Mesenchymal stem cell (in vitro differentiated cells and primary cell): Measurements from ENCODE around the gene FBXO7.
A peak's percentile ranks its signal among the peaks of the same experiment; 100 is the strongest.
"Not testable (repeated sequence)": the region's sequence is repeated elsewhere in the genome, so short reads cannot be mapped to it uniquely, and the experiment has no call there.

Experiments
- DNase-seq: peaks from one replicate; pipeline ENCODE4 v3.0.0-alpha.2; 2013
- H2AFZ ChIP-seq: one replicate; pipeline ENCODE4 v1.6.1; 2013; ENCODE audit warnings: low read depth, mild to moderate bottlenecking, control low read depth, inconsistent platforms, low read length, moderate library complexity
- H2AK5ac ChIP-seq: 2 replicates; pipeline ENCODE4 v1.6.1; 2013; ENCODE audit warnings: low read length, moderate library complexity, mild to moderate bottlenecking, inconsistent platforms; ENCODE audit not compliant: severe bottlenecking
- H2BK120ac ChIP-seq: one replicate; pipeline ENCODE4 v1.6.1; 2013; ENCODE audit warnings: low read depth, mild to moderate bottlenecking, inconsistent platforms, low read length, moderate library complexity
- H2BK12ac ChIP-seq, 2 experiments: one replicate each; pipeline ENCODE4 v1.6.1; 2013; ENCODE audit warnings: inconsistent platforms in 2 of 2, low read length in 2 of 2, mild to moderate bottlenecking in 2 of 2, moderate library complexity in 2 of 2, control low read depth in 1 of 2
- H2BK15ac ChIP-seq: one replicate; pipeline ENCODE4 v1.6.1; 2013; ENCODE audit warnings: mild to moderate bottlenecking, low read depth, inconsistent platforms; ENCODE audit not compliant: poor library complexity, severe bottlenecking
- H2BK5ac ChIP-seq: 2 replicates; pipeline ENCODE4 v1.6.1; 2013; ENCODE audit warnings: low read depth, mild to moderate bottlenecking, low read length, control low read depth, inconsistent platforms; ENCODE audit not compliant: poor library complexity, severe bottlenecking
- H3K14ac ChIP-seq, 2 experiments: one replicate each; pipeline ENCODE4 v1.6.1; 2013; ENCODE audit warnings: inconsistent platforms in 2 of 2, low read length in 2 of 2, control low read depth in 1 of 2, mild to moderate bottlenecking in 1 of 2, moderate library complexity in 1 of 2
- H3K18ac ChIP-seq, 2 experiments: one replicate each; pipeline ENCODE4 v1.6.1; 2013; ENCODE audit warnings: inconsistent platforms in 2 of 2, low read length in 2 of 2, control low read depth in 1 of 2, low read depth in 1 of 2, mild to moderate bottlenecking in 1 of 2
- H3K23ac ChIP-seq, 2 experiments: one replicate each; pipeline ENCODE4 v1.6.1; 2013; ENCODE audit warnings: inconsistent platforms in 2 of 2, low read length in 2 of 2, mild to moderate bottlenecking in 2 of 2, moderate library complexity in 2 of 2, control low read depth in 1 of 2
- H3K27ac ChIP-seq: 2 replicates; pipeline ENCODE4 v1.5.1; 2013; ENCODE audit warnings: mild to moderate bottlenecking, moderate library complexity, low read length, control low read depth, inconsistent platforms; ENCODE audit not compliant: poor library complexity, severe bottlenecking
- H3K27me3 ChIP-seq, 2 experiments: 2 replicates each; pipeline versions ENCODE4 v1.6.1 to v1.7.0; 2013; ENCODE audit warnings: low read length in 2 of 2, mild to moderate bottlenecking in 2 of 2, moderate library complexity in 2 of 2, control low read depth in 1 of 2, inconsistent platforms in 1 of 2; ENCODE audit not compliant: control insufficient read depth in 1 of 2, insufficient read depth in 1 of 2
- H3K36me3 ChIP-seq, 2 experiments: 2 replicates each; pipeline versions ENCODE4 v1.6.1 to v1.7.0; 2013; ENCODE audit warnings: low read length in 2 of 2, control low read depth in 1 of 2, inconsistent platforms in 1 of 2, low read depth in 1 of 2, mild to moderate bottlenecking in 1 of 2; ENCODE audit not compliant: insufficient read depth in 2 of 2, control insufficient read depth in 1 of 2
- H3K4ac ChIP-seq, 2 experiments: one replicate each; pipeline ENCODE4 v1.6.1; 2013; ENCODE audit warnings: inconsistent platforms in 2 of 2, low read length in 2 of 2, mild to moderate bottlenecking in 2 of 2, moderate library complexity in 2 of 2, control low read depth in 1 of 2, low read depth in 1 of 2
- H3K4me1 ChIP-seq: 2 replicates; pipeline ENCODE4 v1.6.1; 2013; ENCODE audit warnings: low read depth, low read length, control low read depth; ENCODE audit not compliant: control insufficient read depth, insufficient read depth
- H3K4me2 ChIP-seq: 2 replicates; pipeline ENCODE4 v1.6.1; 2013; ENCODE audit warnings: low read length, mild to moderate bottlenecking, inconsistent platforms; ENCODE audit not compliant: poor library complexity, severe bottlenecking
- H3K4me3 ChIP-seq, 2 experiments: 2 replicates each; pipeline versions ENCODE4 v1.5.1 to v1.7.0; 2013; ENCODE audit warnings: low read length in 2 of 2, mild to moderate bottlenecking in 2 of 2, control low read depth in 1 of 2, low read depth in 1 of 2; ENCODE audit not compliant: insufficient read depth in 1 of 2
- H3K79me1 ChIP-seq: replicated peaks from 2 replicates; pipeline ENCODE4 v1.6.1; 2013; ENCODE audit warnings: mild to moderate bottlenecking, control low read depth, low read length, inconsistent platforms; ENCODE audit not compliant: poor library complexity, severe bottlenecking
- H3K9ac ChIP-seq: 2 replicates; pipeline ENCODE4 v1.7.0; 2013; ENCODE audit warnings: mild to moderate bottlenecking, low read length, moderate library complexity
- H3K9me3 ChIP-seq: 2 replicates; pipeline ENCODE4 v1.7.0; 2013; ENCODE audit warnings: mild to moderate bottlenecking, low read length; ENCODE audit not compliant: control insufficient read depth
- H4K8ac ChIP-seq: one replicate; pipeline ENCODE4 v1.6.1; 2013; ENCODE audit warnings: inconsistent platforms, mild to moderate bottlenecking, low read length, moderate library complexity
- H4K91ac ChIP-seq: one replicate; pipeline ENCODE4 v1.6.1; 2013; ENCODE audit warnings: mild to moderate bottlenecking, low read length, inconsistent platforms
- WGBS: methylation state at CpG from one replicate; pipeline ENCODE4 v1.1.7; 2013; ENCODE audit warnings: mixed read lengths; 5-methylcytosine and 5-hydroxymethylcytosine counted together

FBXO7 gene

DNA sequence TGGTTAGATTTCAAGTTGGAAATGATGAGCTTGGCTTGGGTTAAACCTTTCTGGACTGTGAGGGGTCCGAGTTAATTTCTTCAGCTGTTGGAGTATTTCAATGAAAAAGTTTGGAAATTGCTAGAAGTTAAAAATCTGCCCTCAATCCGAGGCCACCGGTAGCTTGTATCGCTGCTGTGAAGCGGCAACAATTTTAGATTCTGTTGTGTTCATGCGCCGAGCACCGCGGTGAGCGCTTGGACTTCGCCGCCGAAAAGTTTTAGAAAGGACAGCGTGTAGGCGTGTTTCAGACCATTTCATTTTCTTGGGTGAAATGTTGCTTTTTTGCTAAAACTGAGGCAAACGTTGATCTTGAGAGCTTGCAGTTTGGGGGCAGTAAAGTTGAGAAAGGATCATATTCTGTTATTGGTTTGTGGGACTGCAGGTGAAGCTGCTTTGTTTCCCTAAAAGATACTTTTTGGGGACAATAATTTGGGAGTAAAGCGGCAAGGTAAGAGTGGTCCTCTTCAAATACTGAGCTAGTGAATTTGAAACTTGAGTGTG, 928 bp downstream of the FBXO7 start:
- peak overlapping the region; percentile 91 for H3K27ac ChIP-seq
- H3K23ac ChIP-seq, result no peak overlapping the region
- peaks cover 0 to 8% of the 10 kb centered on the region in 2 experiments for H3K27me3 ChIP-seq
- H3K4me2 ChIP-seq, result peak overlapping the region; percentile 88
- peak overlapping the region; percentile 98 for H2BK120ac ChIP-seq
- peaks cover 2 to 10% of the 10 kb centered on the region in 2 experiments for H3K36me3 ChIP-seq
- H3K9ac ChIP-seq, result peak overlapping the region; percentile 95
- under 1% methylated on average over 17 of the region's 17 CpGs for WGBS
- peak overlapping the region; percentile 85 to 95 for H3K4me3 ChIP-seq
- peak overlapping the region; percentile 13 to 100 for H3K4ac ChIP-seq
- no peaks in the 10 kb centered on the region for H3K79me1 ChIP-seq
- peak overlapping the region; percentile 30 to 100 for H3K18ac ChIP-seq
- peak overlapping the region; percentile 93 for H2BK5ac ChIP-seq
- H3K9me3 ChIP-seq, result no peaks in the 10 kb centered on the region
- H3K14ac ChIP-seq, result peak overlapping the region in 1 of 2 experiments; percentile 81
- no peak overlapping the region for H4K8ac ChIP-seq
- DNase-seq, result no peak
- H2AFZ ChIP-seq, result peak overlapping the region; percentile 36
- no peak overlapping the region for H2AK5ac ChIP-seq
- no peak overlapping the region for H2BK12ac ChIP-seq
- no peak overlapping the region for H2BK15ac ChIP-seq
- no peak overlapping the region for H4K91ac ChIP-seq
- peaks cover 6% of the 10 kb centered on the region for H3K4me1 ChIP-seq

DNA sequence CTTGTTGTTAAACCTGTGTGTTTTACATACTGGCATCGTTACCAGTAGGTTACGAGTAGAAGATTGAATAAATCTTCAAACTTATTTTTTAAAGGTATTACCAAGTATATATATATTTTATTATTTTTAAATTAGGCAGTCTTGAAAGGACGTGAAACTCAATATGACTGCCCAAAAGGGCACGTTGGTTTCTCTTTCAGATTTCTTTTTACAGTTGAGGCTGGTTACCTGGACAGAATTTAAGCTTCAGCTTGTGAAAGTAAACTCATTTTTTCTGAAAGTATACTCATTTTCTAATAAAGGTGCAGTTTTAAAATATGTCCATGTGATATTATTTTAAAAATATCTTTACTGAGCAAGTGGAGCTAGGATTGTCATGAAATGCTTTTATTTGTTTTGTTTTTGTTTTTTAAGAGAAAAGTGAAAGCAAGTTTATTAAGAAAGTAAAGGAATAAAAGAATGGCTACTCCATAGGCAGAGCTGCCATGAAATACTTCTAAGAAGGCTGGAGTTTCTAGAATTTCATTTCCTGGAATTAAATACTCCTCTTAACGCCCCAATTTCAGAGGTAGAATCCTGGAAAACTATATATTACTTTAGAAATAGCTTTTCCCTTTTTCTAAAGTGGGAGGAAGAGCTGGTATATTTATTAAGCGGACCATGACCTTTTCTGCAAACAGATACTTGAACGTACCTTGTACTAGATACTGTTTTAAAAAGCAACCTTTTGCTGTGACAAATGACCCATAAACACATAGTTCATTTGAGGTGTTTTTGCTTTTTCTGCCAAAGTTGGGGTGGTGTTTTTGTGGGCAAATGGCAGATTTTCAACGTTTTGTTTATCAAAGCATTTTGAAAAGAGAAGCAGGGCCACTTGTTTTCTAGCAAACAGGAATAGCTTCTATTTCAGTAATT, 1.9 kb downstream of the FBXO7 start:
- H4K91ac ChIP-seq, result no peak overlapping the region
- WGBS, result 61% methylated on average over 2 of the region's 8 CpGs

DNA sequence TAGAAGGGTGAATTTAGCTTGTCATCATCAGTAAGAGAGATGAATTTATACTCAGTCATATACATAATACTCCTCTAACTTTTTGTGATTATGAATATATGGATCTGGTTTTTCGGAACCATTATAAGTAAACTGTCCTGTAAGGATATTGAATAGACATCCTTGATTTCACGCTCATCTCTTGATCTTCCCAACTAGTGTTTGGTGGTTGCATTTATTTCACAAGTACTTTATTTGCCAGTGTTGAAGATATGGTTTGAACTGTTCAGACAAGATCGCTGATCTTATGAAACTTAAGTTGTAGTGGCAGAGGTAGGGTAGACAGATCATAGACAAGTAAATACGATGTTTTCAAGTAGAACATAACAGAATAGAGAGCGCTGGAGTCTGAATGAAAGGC, 3.0 kb downstream of the FBXO7 start:
- Histone ChIP-seq H2BK5ac (no peak overlapping the region), H4K91ac (no peak overlapping the region), H3K36me3 (peaks cover 4 to 15% of the 10 kb centered on the region in 2 experiments), H3K27me3 (no peaks in the 10 kb centered on the region), H2AFZ (no peak overlapping the region), H2AK5ac (no peak overlapping the region), H3K79me1 (no peaks in the 10 kb centered on the region), H3K9ac (peak overlapping the region; percentile 95), H2BK120ac (no peak overlapping the region), H4K8ac (no peak overlapping the region), H3K4ac (no peak overlapping the region), H3K14ac (no peak overlapping the region), H3K18ac (no peak overlapping the region), H2BK15ac (no peak overlapping the region), H3K4me1 (peaks cover 6% of the 10 kb centered on the region), H3K4me2 (no peak overlapping the region), H3K4me3 (peak overlapping the region in 1 of 2 experiments; percentile 95), H3K9me3 (no peaks in the 10 kb centered on the region), H3K23ac (no peak overlapping the region), H3K27ac (no peak overlapping the region), H2BK12ac (no peak overlapping the region)
- DNase-seq, result no peak
- WGBS, result 99% methylated on average over 5 of the region's 5 CpGs

More for the DNA sequence above, 1.9 kb downstream of the FBXO7 start:
- no peak overlapping the region for H2BK12ac ChIP-seq
- peak overlapping the region in 1 of 2 experiments; percentile 95 for H3K4me3 ChIP-seq
- peak; percentile 17 for DNase-seq
- peak overlapping the region; percentile 29 for H3K4me2 ChIP-seq
- H3K9me3 ChIP-seq, result no peaks in the 10 kb centered on the region
- no peak overlapping the region for H3K18ac ChIP-seq
- no peak overlapping the region for H3K23ac ChIP-seq
- peaks cover 0 to 6% of the 10 kb centered on the region in 2 experiments for H3K27me3 ChIP-seq
- H2BK15ac ChIP-seq, result no peak overlapping the region
- H2BK5ac ChIP-seq, result no peak overlapping the region
- H2AK5ac ChIP-seq, result no peak overlapping the region
- H2BK120ac ChIP-seq, result no peak overlapping the region
- no peak overlapping the region for H3K4ac ChIP-seq
- H3K4me1 ChIP-seq, result peaks cover 6% of the 10 kb centered on the region
- no peak overlapping the region for H3K14ac ChIP-seq
- H2AFZ ChIP-seq, result no peak overlapping the region
- no peaks in the 10 kb centered on the region for H3K79me1 ChIP-seq
- peak overlapping the region; percentile 95 for H3K9ac ChIP-seq
- no peak overlapping the region for H3K27ac ChIP-seq
- H3K36me3 ChIP-seq, result peaks cover 4 to 15% of the 10 kb centered on the region in 2 experiments
- H4K8ac ChIP-seq, result no peak overlapping the region

DNA sequence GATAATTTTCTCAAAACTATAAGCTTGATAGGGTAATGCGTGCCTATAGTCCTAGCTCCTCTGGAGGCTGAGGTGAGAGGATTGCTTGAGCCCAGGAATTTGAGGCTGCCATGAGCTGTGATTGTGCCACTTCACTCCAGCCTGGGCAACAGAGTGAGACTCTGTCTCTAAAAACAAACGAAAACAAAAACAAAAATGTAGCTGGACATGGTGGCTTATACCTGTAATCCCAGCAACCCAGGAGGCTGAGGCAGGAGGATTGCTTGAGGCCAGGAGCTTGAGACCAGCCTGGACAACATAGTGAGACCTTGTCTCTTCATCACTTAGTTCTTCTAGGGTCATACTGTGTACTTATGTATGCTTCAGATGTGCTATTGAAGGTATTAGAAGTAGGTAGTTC, 3.9 kb downstream of the FBXO7 start:
- H3K9me3 ChIP-seq, DNase-seq, H2BK5ac ChIP-seq, H3K9ac ChIP-seq, H3K27ac ChIP-seq, H3K23ac ChIP-seq, H2AK5ac ChIP-seq, H3K4me2 ChIP-seq, H2BK120ac ChIP-seq, H4K91ac ChIP-seq, H2BK15ac ChIP-seq, H3K27me3 ChIP-seq, H3K18ac ChIP-seq, H4K8ac ChIP-seq, H3K4me3 ChIP-seq, H3K79me1 ChIP-seq, H2AFZ ChIP-seq, H3K4ac ChIP-seq, H3K4me1 ChIP-seq, H3K14ac ChIP-seq, H2BK12ac ChIP-seq: not testable (repeated sequence)
- peaks cover 4 to 19% of the 10 kb centered on the region in 2 experiments for H3K36me3 ChIP-seq
- 100% methylated on average over 2 of the region's 2 CpGs for WGBS
